Panc1 (cell line): ENCODE data around the gene N4BP3. TPM values are rescaled to one million over a fixed set of nuclear protein-coding genes. Genes with fewer than 3 reads are reported as not detected.

Experiments
- ATAC-seq: fragments of 200-7000 bp; cut with Tn5 transposase; 2 replicates; pipeline ENCODE4 v1.9.1; 2020; ENCODE audit warnings: mild to moderate bottlenecking, moderate library complexity
- BruUV-seq: library from RNA; stranded (reverse); fragments of 400-500 nt; replicated peaks from 2 replicates; lab custom pipeline; 2021; lab: Mats Ljungman, UMichigan
- CTCF ChIA-PET: fragments of 300-600 bp; sonication (Branson Sonifier 250); formaldehyde crosslinking; loops from one replicate; lab custom pipeline; 2022; ENCODE audit warnings: antibody characterized with exemption; lab: Charles Lee
- POLR2A ChIA-PET: fragments of 300-600 bp; sonication (Branson Sonifier 250); formaldehyde crosslinking; loops from one replicate; lab custom pipeline; 2022; ENCODE audit warnings: antibody characterized with exemption; lab: Charles Lee
- DNase-seq: peaks from one replicate; pipeline ENCODE4 v3.0.0-alpha.2; 2010; ENCODE audit warnings: low read depth, low spot score
- H3K27ac ChIP-seq: 2 replicates; pipeline ENCODE4 v1.5.1; 2011; ENCODE audit warnings: mild to moderate bottlenecking, low read length, inconsistent platforms
- H3K27me3 ChIP-seq: fragments of 200-500 bp; sonication (Bioruptor generic); 2 replicates; pipeline ENCODE4 v1.6.0; 2014; ENCODE audit warnings: low read length, inconsistent platforms; ENCODE audit not compliant: control insufficient read depth, insufficient read depth
- H3K36me3 ChIP-seq: fragments of 200-500 bp; sonication (Bioruptor generic); 2 replicates; pipeline ENCODE4 v1.5.1; 2014; ENCODE audit warnings: inconsistent platforms, mild to moderate bottlenecking, low read length, moderate library complexity; ENCODE audit not compliant: control insufficient read depth, insufficient read depth
- H3K4me1 ChIP-seq: 2 replicates; pipeline ENCODE4 v1.5.1; 2011; ENCODE audit warnings: inconsistent platforms, mild to moderate bottlenecking, low read length, moderate library complexity; ENCODE audit not compliant: control insufficient read depth, insufficient read depth
- H3K4me3 ChIP-seq, 2 experiments: 2 replicates each; pipeline ENCODE4 v1.5.1; 2011 to 2012; ENCODE audit warnings: low read depth in 2 of 2, low read length in 2 of 2, mild to moderate bottlenecking in 2 of 2, inconsistent platforms in 1 of 2, moderate library complexity in 1 of 2
- H3K9me3 ChIP-seq: fragments of 200-500 bp; sonication (Bioruptor generic); 2 replicates; pipeline ENCODE4 v1.5.1; 2014; ENCODE audit warnings: low read depth, mild to moderate bottlenecking, inconsistent platforms, low read length, moderate library complexity; ENCODE audit not compliant: control insufficient read depth, insufficient read depth
- POLR2AphosphoS5 ChIP-seq: IDR thresholded peaks from 2 replicates; pipeline ENCODE4 v1.6.1; 2012; ENCODE audit warnings: mild to moderate bottlenecking, low read depth, low read length, moderate library complexity
- SIN3A ChIP-seq: IDR thresholded peaks from 2 replicates; pipeline ENCODE4 v1.6.1; 2012; ENCODE audit warnings: low read depth, mild to moderate bottlenecking, low read length, moderate library complexity, borderline replicate concordance; ENCODE audit not compliant: insufficient read depth
- TCF7L2 ChIP-seq: IDR thresholded peaks from 2 replicates; pipeline ENCODE4 v1.6.1; 2011; ENCODE audit warnings: mild to moderate bottlenecking, low read depth, low read length, inconsistent platforms
- in situ Hi-C: cut with HindIII; loops from 2 replicates; pipeline ENCODE4 v1.10.0; 2016; ENCODE audit warnings: low sequenced_read_pairs, low pct_unique_long_range_greater_than_20kb
- intact Hi-C: fragments of 100-400 bp; cut with micrococcal nuclease; formaldehyde crosslinking; loops from one replicate; pipeline ENCODE4 v1.10.0; 2022; ENCODE audit not compliant: unreplicated experiment
- total RNA-seq: library from RNA; stranded (reverse); gene quantifications from one replicate; pipeline ENCODE4 v1.2.1, GENCODE V29; 2021; ENCODE audit not compliant: unreplicated experiment
- TF ChIP-seq, protein P1 (sequence below), 2 experiments: IDR thresholded peaks; 2 replicates each; pipeline ENCODE4 v1.6.1; 2011 to 2012; ENCODE audit warnings: low read depth in 2 of 2, control low read depth in 1 of 2, low read length in 1 of 2, mild to moderate bottlenecking in 1 of 2, moderate library complexity in 1 of 2; ENCODE audit not compliant: insufficient read depth in 1 of 2

Gene N4BP3
- total RNA-seq, 1 experiment from 2014 or later: 2.3 TPM

DNA sequence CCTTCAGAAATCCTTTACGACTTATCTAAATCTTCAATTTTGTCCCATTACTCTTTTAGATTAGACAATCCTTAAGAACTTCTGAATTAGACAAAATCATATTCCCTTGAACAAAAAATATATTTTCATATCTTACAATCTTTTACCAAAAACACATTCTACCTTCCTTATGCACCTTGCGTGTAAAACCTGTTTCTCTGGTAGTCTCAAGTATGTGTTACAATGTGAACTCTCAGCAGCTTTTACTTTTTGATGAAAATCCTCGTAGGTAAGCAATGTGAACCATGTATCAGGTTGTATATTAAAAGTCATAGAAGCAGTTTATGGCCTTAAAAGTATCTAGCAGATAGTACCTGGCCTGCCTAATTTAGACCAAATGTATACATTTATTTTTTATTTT, 61.1 kb downstream of the N4BP3 start:
- DNase-seq (no peak), ATAC-seq (no peak)
- POLR2A ChIA-PET: no interaction called here
- TF ChIP-seq SIN3A: no peak
- TF ChIP-seq, protein P1, sequence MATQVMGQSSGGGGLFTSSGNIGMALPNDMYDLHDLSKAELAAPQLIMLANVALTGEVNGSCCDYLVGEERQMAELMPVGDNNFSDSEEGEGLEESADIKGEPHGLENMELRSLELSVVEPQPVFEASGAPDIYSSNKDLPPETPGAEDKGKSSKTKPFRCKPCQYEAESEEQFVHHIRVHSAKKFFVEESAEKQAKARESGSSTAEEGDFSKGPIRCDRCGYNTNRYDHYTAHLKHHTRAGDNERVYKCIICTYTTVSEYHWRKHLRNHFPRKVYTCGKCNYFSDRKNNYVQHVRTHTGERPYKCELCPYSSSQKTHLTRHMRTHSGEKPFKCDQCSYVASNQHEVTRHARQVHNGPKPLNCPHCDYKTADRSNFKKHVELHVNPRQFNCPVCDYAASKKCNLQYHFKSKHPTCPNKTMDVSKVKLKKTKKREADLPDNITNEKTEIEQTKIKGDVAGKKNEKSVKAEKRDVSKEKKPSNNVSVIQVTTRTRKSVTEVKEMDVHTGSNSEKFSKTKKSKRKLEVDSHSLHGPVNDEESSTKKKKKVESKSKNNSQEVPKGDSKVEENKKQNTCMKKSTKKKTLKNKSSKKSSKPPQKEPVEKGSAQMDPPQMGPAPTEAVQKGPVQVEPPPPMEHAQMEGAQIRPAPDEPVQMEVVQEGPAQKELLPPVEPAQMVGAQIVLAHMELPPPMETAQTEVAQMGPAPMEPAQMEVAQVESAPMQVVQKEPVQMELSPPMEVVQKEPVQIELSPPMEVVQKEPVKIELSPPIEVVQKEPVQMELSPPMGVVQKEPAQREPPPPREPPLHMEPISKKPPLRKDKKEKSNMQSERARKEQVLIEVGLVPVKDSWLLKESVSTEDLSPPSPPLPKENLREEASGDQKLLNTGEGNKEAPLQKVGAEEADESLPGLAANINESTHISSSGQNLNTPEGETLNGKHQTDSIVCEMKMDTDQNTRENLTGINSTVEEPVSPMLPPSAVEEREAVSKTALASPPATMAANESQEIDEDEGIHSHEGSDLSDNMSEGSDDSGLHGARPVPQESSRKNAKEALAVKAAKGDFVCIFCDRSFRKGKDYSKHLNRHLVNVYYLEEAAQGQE (IDR thresholded peaks at IDR 0.05; ENCODE audit: insufficient read depth in 1 of 2, low read depth in 2 of 2, low read length in 1 of 2): no peak
- TF ChIP-seq TCF7L2: no peak
- TF ChIP-seq POLR2AphosphoS5: no peak
- intact Hi-C loops: no loop called here
- H3K9me3 ChIP-seq: no peaks in the 10 kb centered on the region
- H3K36me3 ChIP-seq: no peaks in the 10 kb centered on the region
- H3K4me3 ChIP-seq: no peak overlapping the region
- no peak overlapping the region for H3K27ac ChIP-seq
- no TSS peak for BruUV-seq
- in situ Hi-C loops: no loop called here
- no peaks in the 10 kb centered on the region for H3K27me3 ChIP-seq
- CTCF ChIA-PET: no interaction called here
- no peaks in the 10 kb centered on the region for H3K4me1 ChIP-seq

Other genes with a start within 250 kb of the N4BP3 start
- not detected for gene PROP1, start 117.3 kb upstream of the N4BP3 start, total RNA-seq
- 40.8 TPM for gene RMND5B, start 17.5 kb downstream of the N4BP3 start, total RNA-seq
- 239 TPM for gene NHP2, start 40.4 kb downstream of the N4BP3 start, total RNA-seq
- gene GMCL2, start 73.8 kb downstream of the N4BP3 start, total RNA-seq: not detected
- gene HNRNPAB, start 91.0 kb downstream of the N4BP3 start, total RNA-seq: 273 TPM
- gene PHYKPL, start 119.3 kb downstream of the N4BP3 start, total RNA-seq: 43.2 TPM